Measurements from ENCODE around the gene LRP1B. TPM values are rescaled to one million over a fixed set of nuclear protein-coding genes. Genes with fewer than 3 reads are reported as not detected.

LRP1B gene
- total RNA-seq, 4 donors from 2014 or later = 37.1 to 82.7 (median 50.9) TPM

GRCh38 chr2:141048951-141049350 lies 1081.9 kb downstream of the LRP1B start:
- Histone ChIP-seq H3K27ac (no peak overlapping the region), H3K9me3 (no peaks in the 10 kb centered on the region), H3K4me3 (replicated peaks in 1 of 3) (no peak overlapping the region), H3K27me3 (no peaks in the 10 kb centered on the region), H3K36me3 (no peaks in the 10 kb centered on the region), H3K4me1 (no peaks in the 10 kb centered on the region)
- DNase-seq = no peak
- TF ChIP-seq CTCF (IDR thresholded peaks at IDR 0.05) (no peak), POLR2A (IDR thresholded peaks at IDR 0.05) (no peak)
- WGBS, 2 donors = 76 to 78% methylated on average over 6 of the region's 6 CpGs
- intact Hi-C loops (cut with DNase I) = no loop called here

GRCh38 chr2:141041281-141041680 lies 1089.5 kb downstream of the LRP1B start:
- DNase-seq = no peak
- 60 to 90% methylated on average over 1 of the region's 1 CpG for WGBS, 2 donors
- Histone ChIP-seq H3K27ac (no peak overlapping the region), H3K4me1 (no peaks in the 10 kb centered on the region), H3K9me3 (no peaks in the 10 kb centered on the region), H3K4me3 (replicated peaks in 1 of 3) (no peak overlapping the region), H3K27me3 (no peaks in the 10 kb centered on the region), H3K36me3 (no peaks in the 10 kb centered on the region)
- no peak for TF ChIP-seq CTCF (IDR thresholded peaks at IDR 0.05)
- no peak for TF ChIP-seq POLR2A (IDR thresholded peaks at IDR 0.05)
- intact Hi-C loops (cut with DNase I) = no loop called here

- Histone ChIP-seq H3K4me3 (replicated peaks in 1 of 3) (no peak overlapping the region), H3K36me3 (no peaks in the 10 kb centered on the region), H3K27me3 (no peaks in the 10 kb centered on the region), H3K4me1 (no peaks in the 10 kb centered on the region), H3K9me3 (no peaks in the 10 kb centered on the region), H3K27ac (no peak overlapping the region)
- DNase-seq = no peak
- intact Hi-C loops (cut with DNase I) = no loop called here
- 85 to 86% methylated on average over 2 of the region's 2 CpGs for WGBS, 2 donors
- no peak for TF ChIP-seq POLR2A (IDR thresholded peaks at IDR 0.05)
- TF ChIP-seq CTCF (IDR thresholded peaks at IDR 0.05) = no peak
These were observed 1092.5 kb downstream of the LRP1B start for GRCh38 chr2:141038341-141038740.

- WGBS, 2 donors = 69 to 76% methylated on average over 2 of the region's 2 CpGs
- no peak for DNase-seq
- intact Hi-C loops (cut with DNase I) = no loop called here
- Histone ChIP-seq H3K9me3 (no peaks in the 10 kb centered on the region), H3K27me3 (no peaks in the 10 kb centered on the region), H3K4me3 (replicated peaks in 1 of 3) (no peak overlapping the region), H3K4me1 (no peaks in the 10 kb centered on the region), H3K27ac (no peak overlapping the region), H3K36me3 (no peaks in the 10 kb centered on the region)
- TF ChIP-seq POLR2A (IDR thresholded peaks at IDR 0.05) (no peak), CTCF (IDR thresholded peaks at IDR 0.05) (no peak)
These were observed 1093.5 kb downstream of the LRP1B start for GRCh38 chr2:141037361-141037760.

- WGBS, 2 donors = 79 to 80% methylated on average over 4 of the region's 4 CpGs
- Histone ChIP-seq H3K27me3 (no peaks in the 10 kb centered on the region), H3K9me3 (no peaks in the 10 kb centered on the region), H3K4me1 (no peaks in the 10 kb centered on the region), H3K36me3 (no peaks in the 10 kb centered on the region), H3K27ac (no peak overlapping the region), H3K4me3 (replicated peaks in 1 of 3) (no peak overlapping the region)
- intact Hi-C loops (cut with DNase I) = no loop called here
- TF ChIP-seq POLR2A (IDR thresholded peaks at IDR 0.05) = no peak
- no peak for TF ChIP-seq CTCF (IDR thresholded peaks at IDR 0.05)
- no peak for DNase-seq
These were observed 1094.9 kb downstream of the LRP1B start for GRCh38 chr2:141035846-141036420.

Data from thyroid gland (tissue), 4 donors.